CD14-positive monocyte (primary cell): Measurements from ENCODE around the gene FUZ. TPM values are rescaled to one million over a fixed set of nuclear protein-coding genes. Genes with fewer than 3 reads are reported as not detected.

Source experiments
- DNase-seq, 3 donors: peaks; one replicate each; pipeline ENCODE4 v3.0.0-alpha.2; 2011 to 2022
- H2AFZ ChIP-seq: 2 replicates; pipeline ENCODE4 v1.6.0; 2012; ENCODE audit warnings: mild to moderate bottlenecking, low read depth, low read length, inconsistent platforms; ENCODE audit not compliant: insufficient read depth, poor library complexity, severe bottlenecking
- H3K27ac ChIP-seq, 2 donors: 1 replicate in 1 of 2; 2 replicates in 1 of 2; pipeline ENCODE4 v1.5.1; 2012 to 2013; ENCODE audit warnings: low read length in 2 of 2, control low read depth in 1 of 2, inconsistent platforms in 1 of 2, low read depth in 1 of 2, mild to moderate bottlenecking in 1 of 2
- H3K27me3 ChIP-seq, 2 donors: one replicate each; pipeline versions ENCODE4 v1.6.0 to v1.6.1; 2011 to 2013; ENCODE audit warnings: low read length in 2 of 2; ENCODE audit not compliant: control insufficient read depth in 2 of 2, insufficient read depth in 2 of 2
- H3K36me3 ChIP-seq, 2 donors: replicated peaks in 1 of 2; 1 replicate in 1 of 2; 2 replicates in 1 of 2; pipeline versions ENCODE4 v1.5.1 to v1.6.1; 2012 to 2013; ENCODE audit warnings: low read length in 2 of 2, control low read depth in 1 of 2, inconsistent platforms in 1 of 2, mild to moderate bottlenecking in 1 of 2; ENCODE audit not compliant: insufficient read depth in 2 of 2, control insufficient read depth in 1 of 2
- H3K4me1 ChIP-seq, 2 donors: 1 replicate in 1 of 2; 2 replicates in 1 of 2; pipeline versions ENCODE4 v1.5.1 to v1.6.1; 2012 to 2013; ENCODE audit warnings: low read length in 2 of 2, control low read depth in 1 of 2, inconsistent platforms in 1 of 2, mild to moderate bottlenecking in 1 of 2, moderate library complexity in 1 of 2; ENCODE audit not compliant: insufficient read depth in 2 of 2, control insufficient read depth in 1 of 2
- H3K4me2 ChIP-seq: replicated peaks from 2 replicates; pipeline ENCODE3; 2012; ENCODE audit warnings: low read length, moderate library complexity, mild to moderate bottlenecking; ENCODE audit not compliant: poor library complexity, severe bottlenecking; ENCODE audit errors: extremely low read depth
- H3K4me3 ChIP-seq, 3 experiments: fragments of 200-600 bp in 1 of 3; sonication (generic) in 1 of 3; replicated peaks in 1 of 3; 1 replicate in 2 of 3; 2 replicates in 1 of 3; pipeline ENCODE4 v1.5.1; 2011 to 2013; ENCODE audit warnings: low read length in 3 of 3, mild to moderate bottlenecking in 3 of 3, control low read depth in 2 of 3, low read depth in 2 of 3, inconsistent platforms in 1 of 3, moderate library complexity in 1 of 3
- H3K79me2 ChIP-seq: 2 replicates; pipeline ENCODE4 v1.6.0; 2012; ENCODE audit warnings: mild to moderate bottlenecking, control low read depth, inconsistent platforms, low read length, moderate library complexity; ENCODE audit not compliant: insufficient read depth
- H3K9ac ChIP-seq: 2 replicates; pipeline ENCODE4 v1.6.0; 2017; ENCODE audit warnings: low read length, mild to moderate bottlenecking; ENCODE audit not compliant: insufficient read depth, poor library complexity, severe bottlenecking
- H3K9me3 ChIP-seq, 2 donors: replicated peaks in 1 of 2; 1 replicate in 1 of 2; 2 replicates in 1 of 2; pipeline versions ENCODE4 v1.5.1 to v1.6.1; 2012 to 2013; ENCODE audit warnings: low read length in 2 of 2, control low read depth in 1 of 2; ENCODE audit not compliant: control insufficient read depth in 1 of 2, insufficient read depth in 1 of 2
- H4K20me1 ChIP-seq: 2 replicates; pipeline ENCODE4 v1.6.0; 2012; ENCODE audit warnings: mild to moderate bottlenecking, low read length, control low read depth, moderate library complexity; ENCODE audit not compliant: insufficient read depth
- H3K27ac Mint-ChIP-seq, 7 donors: one replicate each; pipeline ENCODE4 v1.8.0; 2020; ENCODE audit warnings: mild to moderate bottlenecking in 7 of 7, mixed read lengths in 7 of 7, moderate library complexity in 6 of 7, inconsistent platforms in 2 of 7
- H3K27me3 Mint-ChIP-seq, 3 donors: one replicate each; pipeline ENCODE4 v1.8.0; 2021 to 2022; ENCODE audit warnings: low read depth in 3 of 3, mild to moderate bottlenecking in 3 of 3, mixed read lengths in 3 of 3, moderate library complexity in 3 of 3, inconsistent platforms in 1 of 3
- H3K36me3 Mint-ChIP-seq, 2 donors: one replicate each; pipeline ENCODE4 v1.8.0; 2020; ENCODE audit warnings: mixed read lengths in 2 of 2, inconsistent platforms in 1 of 2, mild to moderate bottlenecking in 1 of 2
- H3K4me1 Mint-ChIP-seq: one replicate; pipeline ENCODE4 v1.8.0; 2020; ENCODE audit warnings: mild to moderate bottlenecking, mixed read lengths
- H3K4me3 Mint-ChIP-seq, 2 donors: one replicate each; pipeline ENCODE4 v1.8.0; 2020; ENCODE audit warnings: mild to moderate bottlenecking in 2 of 2, mixed read lengths in 2 of 2, moderate library complexity in 1 of 2
- H3K9me3 Mint-ChIP-seq, 7 donors: one replicate each; pipeline ENCODE4 v1.8.0; 2020 to 2022; ENCODE audit warnings: mixed read lengths in 7 of 7, mild to moderate bottlenecking in 6 of 7, moderate library complexity in 6 of 7, inconsistent platforms in 2 of 7
- CTCF ChIP-seq: fragments of 200-600 bp; IDR thresholded peaks from one replicate; pipeline ENCODE4 v1.8.0; 2022; ENCODE audit warnings: antibody characterized with exemption, mild to moderate bottlenecking
- WGBS: methylation state at CpG from one replicate; pipeline ENCODE4 v1.1.5; 2013; ENCODE audit warnings: missing lambda C conversion rate; ENCODE audit not compliant: insufficient coverage; 5-methylcytosine and 5-hydroxymethylcytosine counted together
- intact Hi-C, 2 donors: fragments of 100-400 bp; cut with micrococcal nuclease; formaldehyde crosslinking; loops; one replicate each; pipeline versions ENCODE4 v1.15.0 to v1.15.1; 2023
- polyA plus RNA-seq, 3 donors: library from polyadenylated mRNA; depleted of rRNA in 1 of 3; unstranded in 2 of 3; stranded (reverse) in 1 of 3; fragments of 300-500 nt in 2 of 3; fragments of >200 nt in 1 of 3; fragmentation: Illumina TruSeq in 2 of 3; gene quantifications; 1 replicate in 2 of 3; 2 replicates in 1 of 3; pipeline ENCODE4 v1.2.3, GENCODE V29; 2012 to 2021

FUZ gene
- polyA plus RNA-seq, 3 donors = 5.3 to 16.7 (median 5.3) TPM

- intact Hi-C loops = no loop called here
These were observed 13.8 kb downstream of the FUZ start for GRCh38 chr19:49799271-49799797.

GRCh38 chr19:49798574-49798973, 14.5 kb downstream of the FUZ start:
- H3K27ac ChIP-seq = no peak overlapping the region
- no peak overlapping the region for H3K4me3 ChIP-seq
- peaks cover 91 to 100% of the 10 kb centered on the region in 2 donors for H3K36me3 ChIP-seq
- H3K79me2 ChIP-seq = no peaks in the 10 kb centered on the region
- H3K4me2 ChIP-seq = no peak overlapping the region
- peaks cover 88 to 95% of the 10 kb centered on the region in 2 donors for H3K36me3 Mint-ChIP-seq
- H3K27me3 ChIP-seq = no peaks in the 10 kb centered on the region
- peaks cover 79% of the 10 kb centered on the region for H4K20me1 ChIP-seq
- no peaks in the 10 kb centered on the region for H3K9me3 ChIP-seq
- no peaks in the 10 kb centered on the region for H3K4me1 Mint-ChIP-seq
- no peaks in the 10 kb centered on the region for H3K4me1 ChIP-seq
- H2AFZ ChIP-seq = no peak overlapping the region
- intact Hi-C loops = no loop called here
- TF ChIP-seq CTCF = no peak
- no peak overlapping the region for H3K4me3 Mint-ChIP-seq
- WGBS = 100% methylated on average over 6 of the region's 11 CpGs
- H3K9ac ChIP-seq = no peak overlapping the region
- H3K9me3 Mint-ChIP-seq = no peaks in the 10 kb centered on the region
- H3K27ac Mint-ChIP-seq = no peak overlapping the region
- no peak for DNase-seq
- H3K27me3 Mint-ChIP-seq = peaks cover 0 to 2% (median 0%) of the 10 kb centered on the region in 3 donors

More at GRCh38 chr19:49799271-49799797, 13.8 kb downstream of the FUZ start:
- Mint-ChIP-seq H3K36me3 (peaks cover 91 to 96% of the 10 kb centered on the region in 2 donors), H3K27me3 (peaks cover 0 to 2% (median 0%) of the 10 kb centered on the region in 3 donors), H3K4me1 (no peaks in the 10 kb centered on the region), H3K27ac (peak overlapping the region in 2 of 7 donors; percentile 14 to 38), H3K4me3 (no peak overlapping the region), H3K9me3 (no peaks in the 10 kb centered on the region)
- peaks cover 78% of the 10 kb centered on the region for H4K20me1 ChIP-seq
- DNase-seq = no peak
- H2AFZ ChIP-seq = no peak overlapping the region
- H3K4me1 ChIP-seq = no peaks in the 10 kb centered on the region
- H3K36me3 ChIP-seq = peaks cover 91 to 100% of the 10 kb centered on the region in 2 donors
- no peaks in the 10 kb centered on the region for H3K79me2 ChIP-seq
- 96% methylated on average over 28 of the region's 28 CpGs for WGBS
- no peaks in the 10 kb centered on the region for H3K9me3 ChIP-seq
- no peak overlapping the region for H3K4me2 ChIP-seq
- no peaks in the 10 kb centered on the region for H3K27me3 ChIP-seq
- TF ChIP-seq CTCF = no peak
- no peak overlapping the region for H3K27ac ChIP-seq
- H3K9ac ChIP-seq = no peak overlapping the region
- no peak overlapping the region for H3K4me3 ChIP-seq
